Sigmoid colon (tissue), 4 donors: ENCODE data around the gene RHOJ.

Source experiments
- POLR2A ChIP-seq, 2 donors: fragments of 450-650 bp; IDR thresholded peaks; one replicate each; pipeline ENCODE4 v1.6.1; 2016; ENCODE audit warnings: antibody characterized with exemption in 2 of 2, mild to moderate bottlenecking in 2 of 2, moderate library complexity in 2 of 2
- POLR2AphosphoS5 ChIP-seq, 4 donors: sonication (generic); formaldehyde crosslinking; IDR thresholded peaks; one replicate each; pipeline ENCODE4 v1.6.1; 2017; ENCODE audit warnings: antibody characterized with exemption in 4 of 4
- TF ChIP-seq, protein P1 (sequence below), 4 experiments: fragments of 450-650 bp in 3 of 4; fragments of 200-600 bp in 1 of 4; IDR thresholded peaks; one replicate each; pipeline ENCODE4 v1.5.1; 2016 to 2019; ENCODE audit warnings: antibody characterized with exemption in 4 of 4, mild to moderate bottlenecking in 3 of 4, moderate library complexity in 2 of 4

DNA sequence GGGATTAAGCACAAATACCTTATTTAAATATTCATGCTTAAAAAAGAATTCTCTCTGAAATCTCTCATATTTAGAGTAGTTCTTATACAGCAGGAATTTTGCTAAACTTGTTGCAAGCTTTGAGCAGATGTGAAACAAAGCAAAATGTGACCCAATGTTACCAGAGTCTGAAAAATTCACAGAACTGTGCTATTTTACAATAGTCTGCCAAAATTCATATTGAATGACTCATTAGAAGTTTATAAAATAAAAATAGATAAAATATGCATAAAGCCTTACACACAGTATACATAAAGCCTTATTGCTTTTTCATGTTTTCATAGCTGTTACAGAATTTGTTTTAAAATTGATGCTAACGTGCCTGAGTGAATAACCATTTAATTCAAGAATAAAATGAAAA is 17.8 kb upstream of the RHOJ start:
- TF ChIP-seq, protein P1, sequence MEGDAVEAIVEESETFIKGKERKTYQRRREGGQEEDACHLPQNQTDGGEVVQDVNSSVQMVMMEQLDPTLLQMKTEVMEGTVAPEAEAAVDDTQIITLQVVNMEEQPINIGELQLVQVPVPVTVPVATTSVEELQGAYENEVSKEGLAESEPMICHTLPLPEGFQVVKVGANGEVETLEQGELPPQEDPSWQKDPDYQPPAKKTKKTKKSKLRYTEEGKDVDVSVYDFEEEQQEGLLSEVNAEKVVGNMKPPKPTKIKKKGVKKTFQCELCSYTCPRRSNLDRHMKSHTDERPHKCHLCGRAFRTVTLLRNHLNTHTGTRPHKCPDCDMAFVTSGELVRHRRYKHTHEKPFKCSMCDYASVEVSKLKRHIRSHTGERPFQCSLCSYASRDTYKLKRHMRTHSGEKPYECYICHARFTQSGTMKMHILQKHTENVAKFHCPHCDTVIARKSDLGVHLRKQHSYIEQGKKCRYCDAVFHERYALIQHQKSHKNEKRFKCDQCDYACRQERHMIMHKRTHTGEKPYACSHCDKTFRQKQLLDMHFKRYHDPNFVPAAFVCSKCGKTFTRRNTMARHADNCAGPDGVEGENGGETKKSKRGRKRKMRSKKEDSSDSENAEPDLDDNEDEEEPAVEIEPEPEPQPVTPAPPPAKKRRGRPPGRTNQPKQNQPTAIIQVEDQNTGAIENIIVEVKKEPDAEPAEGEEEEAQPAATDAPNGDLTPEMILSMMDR (IDR thresholded peaks at IDR 0.05) = no peak
- TF ChIP-seq POLR2A (IDR thresholded peaks at IDR 0.05) (no peak), POLR2AphosphoS5 (IDR thresholded peaks at IDR 0.05) (no peak)
